T-helper 1 cell treated with Interleukin-12 subunit alpha and Interleukin-12 subunit beta and Interleukin-4 antibody, amounts not matched to agents 30 ng/mL and 1 ng/mL, for 36 hours (primary cell): ENCODE results near the gene PTGR3. TPM values are rescaled to one million over a fixed set of nuclear protein-coding genes. Genes with fewer than 3 reads are reported as not detected.

Experiments used
- total RNA-seq: library from RNA; stranded (reverse); gene quantifications from 2 replicates; pipeline ENCODE4 v1.2.3, GENCODE V29; 2022

The PTGR3 gene
- total RNA-seq, 1 donor from 2014 or later = 27.0 TPM

Other genes starting within 250 kb of the PTGR3 start
- 14.9 and 15.5 TPM in 2 replicates for gene TSHZ1, start 1.7 kb upstream of the PTGR3 start, total RNA-seq
- not detected in 2 replicates for gene SMIM21, start 218.6 kb upstream of the PTGR3 start, total RNA-seq